Natural killer cell (primary cell): ENCODE data around the gene B3GALNT2. TPM values are rescaled to one million over a fixed set of nuclear protein-coding genes. Genes with fewer than 3 reads are reported as not detected.

ENCODE experiments used
- ATAC-seq, 3 donors: fragments of 150-1000 bp in 2 of 3; fragments of 200-7000 bp in 1 of 3; cut with Tn5 transposase; 1 replicate in 1 of 3; 2 replicates in 2 of 3; pipeline ENCODE4 v1.10.0; 2021; ENCODE audit warnings: mild to moderate bottlenecking in 2 of 3, moderate library complexity in 2 of 3
- DNase-seq, 2 donors: peaks; one replicate each; pipeline versions ENCODE4 v3.0.0 to v3.0.0-alpha.2; 2013 to 2021; ENCODE audit warnings: mixed read lengths in 1 of 2
- H3K27ac ChIP-seq: one replicate; pipeline ENCODE4 v1.5.1; 2013; ENCODE audit warnings: mild to moderate bottlenecking, low read length
- H3K27me3 ChIP-seq: one replicate; pipeline ENCODE4 v1.6.1; 2013; ENCODE audit warnings: low read length; ENCODE audit not compliant: control insufficient read depth, insufficient read depth
- H3K36me3 ChIP-seq: one replicate; pipeline ENCODE4 v1.6.1; 2013; ENCODE audit warnings: low read length; ENCODE audit not compliant: control insufficient read depth, insufficient read depth
- H3K4me1 ChIP-seq: one replicate; pipeline ENCODE4 v1.6.1; 2013; ENCODE audit warnings: low read length; ENCODE audit not compliant: control insufficient read depth, insufficient read depth
- H3K4me3 ChIP-seq: one replicate; pipeline ENCODE4 v1.5.1; 2013; ENCODE audit warnings: low read length
- H3K9me3 ChIP-seq: one replicate; pipeline ENCODE4 v1.6.1; 2013; ENCODE audit warnings: low read length; ENCODE audit not compliant: control insufficient read depth, insufficient read depth
- H3K27ac Mint-ChIP-seq, 2 donors: one replicate each; pipeline ENCODE4 v1.8.0; 2022; ENCODE audit warnings: mild to moderate bottlenecking in 2 of 2, mixed read lengths in 2 of 2, moderate library complexity in 1 of 2
- H3K27me3 Mint-ChIP-seq, 2 donors: one replicate each; pipeline ENCODE4 v1.8.0; 2022; ENCODE audit warnings: low read depth in 2 of 2, mixed read lengths in 2 of 2
- H3K36me3 Mint-ChIP-seq: one replicate; pipeline ENCODE4 v1.8.0; 2022; ENCODE audit warnings: mixed read lengths
- H3K4me1 Mint-ChIP-seq, 2 donors: one replicate each; pipeline ENCODE4 v1.8.0; 2022; ENCODE audit warnings: mixed read lengths in 2 of 2
- H3K4me3 Mint-ChIP-seq: one replicate; pipeline ENCODE4 v1.8.0; 2022; ENCODE audit warnings: mild to moderate bottlenecking, moderate library complexity, mixed read lengths
- H3K9me3 Mint-ChIP-seq, 2 donors: one replicate each; pipeline ENCODE4 v1.8.0; 2022; ENCODE audit warnings: mixed read lengths in 2 of 2
- WGBS: methylation state at CpG from one replicate; pipeline ENCODE4 v1.1.7; 2013; ENCODE audit warnings: missing lambda C conversion rate; ENCODE audit not compliant: insufficient coverage; 5-methylcytosine and 5-hydroxymethylcytosine counted together
- intact Hi-C: fragments of 100-400 bp; cut with micrococcal nuclease; formaldehyde crosslinking; loops from one replicate; pipeline ENCODE4 v1.14.2; 2022
- total RNA-seq, 4 donors: library from RNA; stranded (reverse); fragments of 120-200 nt in 1 of 4; gene quantifications; one replicate each; pipeline versions ENCODE4 v1.2.3 to v1.2.4, GENCODE V29; 2013 to 2022
- TF ChIP-seq, protein P1 (sequence below): fragments of 200-600 bp; IDR thresholded peaks from one replicate; pipeline ENCODE4 v1.8.0; 2022; ENCODE audit warnings: antibody characterized with exemption

The B3GALNT2 gene
- total RNA-seq, 3 donors from 2014 or later (not counting 1 experiment from before 2014, with no cell fraction given) = 7.6 to 12.1 (median 8.8) TPM

DNA sequence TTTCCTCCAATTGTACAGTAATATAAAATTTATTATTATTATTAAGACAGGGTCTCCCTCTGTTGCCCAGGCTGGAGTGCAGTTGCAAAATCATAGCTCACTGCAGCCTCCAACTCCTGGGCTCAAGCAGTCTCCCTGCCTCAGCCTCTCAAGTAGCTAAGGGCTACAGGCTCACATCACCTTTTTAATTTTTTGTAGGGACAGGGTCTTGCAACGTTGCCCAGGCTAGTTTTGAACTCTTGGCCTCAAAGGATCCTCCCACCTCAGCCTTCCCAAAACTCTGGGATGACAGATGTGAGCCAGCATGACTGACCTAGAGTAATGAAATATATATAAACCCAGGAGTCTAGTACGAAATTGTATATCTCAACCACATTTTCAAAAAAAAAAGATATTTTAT, 49.2 kb downstream of the B3GALNT2 start:
- Mint-ChIP-seq H3K4me1 (no peaks in the 10 kb centered on the region), H3K4me3 (no peak overlapping the region), H3K36me3 (no peaks in the 10 kb centered on the region), H3K27me3 (no peaks in the 10 kb centered on the region), H3K9me3 (no peaks in the 10 kb centered on the region), H3K27ac (no peak overlapping the region)
- Histone ChIP-seq H3K27me3 (no peaks in the 10 kb centered on the region), H3K9me3 (no peaks in the 10 kb centered on the region), H3K4me3 (no peak overlapping the region), H3K27ac (no peak overlapping the region), H3K36me3 (peaks cover 11% of the 10 kb centered on the region), H3K4me1 (no peaks in the 10 kb centered on the region)
- TF ChIP-seq, protein P1, sequence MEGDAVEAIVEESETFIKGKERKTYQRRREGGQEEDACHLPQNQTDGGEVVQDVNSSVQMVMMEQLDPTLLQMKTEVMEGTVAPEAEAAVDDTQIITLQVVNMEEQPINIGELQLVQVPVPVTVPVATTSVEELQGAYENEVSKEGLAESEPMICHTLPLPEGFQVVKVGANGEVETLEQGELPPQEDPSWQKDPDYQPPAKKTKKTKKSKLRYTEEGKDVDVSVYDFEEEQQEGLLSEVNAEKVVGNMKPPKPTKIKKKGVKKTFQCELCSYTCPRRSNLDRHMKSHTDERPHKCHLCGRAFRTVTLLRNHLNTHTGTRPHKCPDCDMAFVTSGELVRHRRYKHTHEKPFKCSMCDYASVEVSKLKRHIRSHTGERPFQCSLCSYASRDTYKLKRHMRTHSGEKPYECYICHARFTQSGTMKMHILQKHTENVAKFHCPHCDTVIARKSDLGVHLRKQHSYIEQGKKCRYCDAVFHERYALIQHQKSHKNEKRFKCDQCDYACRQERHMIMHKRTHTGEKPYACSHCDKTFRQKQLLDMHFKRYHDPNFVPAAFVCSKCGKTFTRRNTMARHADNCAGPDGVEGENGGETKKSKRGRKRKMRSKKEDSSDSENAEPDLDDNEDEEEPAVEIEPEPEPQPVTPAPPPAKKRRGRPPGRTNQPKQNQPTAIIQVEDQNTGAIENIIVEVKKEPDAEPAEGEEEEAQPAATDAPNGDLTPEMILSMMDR = no peak
- ATAC-seq (no peak), DNase-seq (no peak)
- WGBS = 81% methylated on average over 2 of the region's 2 CpGs
- intact Hi-C loops = no loop called here

DNA sequence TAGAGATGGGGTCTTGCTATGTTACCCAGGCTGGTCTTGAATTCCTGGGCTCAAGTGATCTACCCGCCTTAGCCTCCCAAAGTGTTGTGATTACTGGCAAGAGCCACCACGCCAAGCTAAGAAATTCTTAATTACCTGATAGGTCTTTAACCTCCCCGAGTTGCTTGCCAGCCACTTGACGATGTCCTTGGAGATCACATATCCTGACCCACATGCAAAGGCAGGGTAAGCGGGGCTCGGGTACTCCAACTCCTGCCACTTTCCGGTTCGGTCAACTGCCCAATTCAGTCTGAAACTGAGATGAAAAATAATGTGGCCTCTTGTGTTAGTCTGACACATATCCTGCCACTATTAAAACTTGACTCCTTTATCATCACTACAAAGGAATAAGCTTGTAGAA, 50.2 kb downstream of the B3GALNT2 start:
- Mint-ChIP-seq H3K27me3 (no peaks in the 10 kb centered on the region), H3K36me3 (no peaks in the 10 kb centered on the region), H3K9me3 (no peaks in the 10 kb centered on the region), H3K4me3 (no peak overlapping the region), H3K4me1 (no peaks in the 10 kb centered on the region), H3K27ac (no peak overlapping the region)
- Histone ChIP-seq H3K4me3 (no peak overlapping the region), H3K36me3 (peaks cover 21% of the 10 kb centered on the region), H3K27me3 (no peaks in the 10 kb centered on the region), H3K27ac (no peak overlapping the region), H3K4me1 (no peaks in the 10 kb centered on the region), H3K9me3 (no peaks in the 10 kb centered on the region)
- DNase-seq = no peak
- intact Hi-C loops = no loop called here
- TF ChIP-seq, protein P1 = no peak
- ATAC-seq = no peak
- WGBS = 95% methylated on average over 8 of the region's 8 CpGs

DNA sequence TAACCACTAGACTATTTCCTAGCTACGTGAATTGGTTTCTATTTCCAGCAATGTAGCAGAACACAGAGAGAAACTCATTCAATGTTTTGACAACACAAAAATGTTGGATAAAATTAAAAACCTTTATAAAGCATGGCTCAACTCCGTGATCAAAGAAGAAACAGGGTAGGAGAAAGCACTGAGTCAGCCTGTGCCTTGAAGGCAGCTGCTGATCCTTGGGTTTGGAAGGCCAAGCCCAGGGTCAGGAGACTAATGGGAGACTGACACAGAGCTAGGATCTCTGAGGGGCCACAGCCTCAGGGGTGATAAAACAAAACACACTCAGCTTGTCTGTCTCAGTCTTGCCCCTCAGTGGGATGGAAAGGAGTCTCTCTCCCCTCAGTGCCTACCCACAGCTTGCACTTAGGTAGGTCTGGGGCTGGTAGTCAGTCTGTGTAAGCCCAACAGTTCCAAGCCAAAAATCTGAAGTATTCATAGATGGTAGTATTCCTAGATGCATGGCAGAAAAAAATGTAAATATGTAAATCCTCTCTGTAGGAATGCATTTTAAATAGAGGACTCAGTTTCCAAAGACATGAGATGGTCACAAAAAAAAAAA, 53.3 kb downstream of the B3GALNT2 start:
- ATAC-seq = no peak
- H3K27ac ChIP-seq = no peak overlapping the region
- H3K27me3 ChIP-seq = no peaks in the 10 kb centered on the region
- Mint-ChIP-seq H3K27me3 (no peaks in the 10 kb centered on the region), H3K4me1 (no peaks in the 10 kb centered on the region), H3K4me3 (no peak overlapping the region), H3K27ac (no peak overlapping the region), H3K36me3 (no peaks in the 10 kb centered on the region), H3K9me3 (no peaks in the 10 kb centered on the region)
- intact Hi-C loops = no loop called here
- 100% methylated on average over 1 of the region's 2 CpGs for WGBS
- DNase-seq = no peak
- no peak overlapping the region for H3K4me3 ChIP-seq
- H3K36me3 ChIP-seq = peaks cover 36% of the 10 kb centered on the region
- H3K4me1 ChIP-seq = no peaks in the 10 kb centered on the region
- no peaks in the 10 kb centered on the region for H3K9me3 ChIP-seq
- TF ChIP-seq, protein P1 = no peak

DNA sequence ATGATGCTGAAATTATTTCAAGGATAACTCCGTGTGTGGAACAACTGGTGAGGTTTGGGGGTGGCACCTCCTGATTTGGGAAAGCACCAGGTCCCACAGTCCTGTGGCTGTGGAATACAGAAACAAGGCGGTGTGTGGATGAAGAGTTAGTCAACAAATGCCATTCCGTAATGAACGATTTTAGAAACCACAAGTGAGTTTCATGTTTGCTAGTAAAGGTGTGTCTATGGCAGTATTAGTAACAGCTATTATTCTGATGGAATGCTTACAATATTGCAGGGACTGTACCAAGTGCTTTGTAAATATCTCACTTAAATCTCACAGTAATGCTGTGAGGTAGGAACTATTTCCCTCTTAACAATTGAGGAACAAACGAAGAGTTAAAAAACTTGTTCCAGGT, 53.8 kb downstream of the B3GALNT2 start:
- H3K36me3 ChIP-seq = peaks cover 40% of the 10 kb centered on the region
- WGBS = 84% methylated on average over 4 of the region's 5 CpGs
- H3K4me1 ChIP-seq = no peaks in the 10 kb centered on the region
- Mint-ChIP-seq H3K27ac (no peak overlapping the region), H3K27me3 (no peaks in the 10 kb centered on the region), H3K9me3 (no peaks in the 10 kb centered on the region), H3K4me3 (no peak overlapping the region), H3K4me1 (no peaks in the 10 kb centered on the region), H3K36me3 (no peaks in the 10 kb centered on the region)
- TF ChIP-seq, protein P1 = no peak
- ATAC-seq (no peak), DNase-seq (no peak)
- no peak overlapping the region for H3K27ac ChIP-seq
- intact Hi-C loops = no loop called here
- H3K27me3 ChIP-seq = no peaks in the 10 kb centered on the region
- H3K4me3 ChIP-seq = no peak overlapping the region
- no peaks in the 10 kb centered on the region for H3K9me3 ChIP-seq
